HG03354 (cell line): ENCODE measurements around the gene CRYBG3.
"Not testable (repeated sequence)": the region's sequence is repeated elsewhere in the genome, so short reads cannot be mapped to it uniquely, and the experiment has no call there.

ENCODE experiments used
- ATAC-seq: cut with Tn5 transposase; IDR thresholded peaks from one replicate; pipeline ENCODE4 v1.9.1; 2021; ENCODE audit warnings: mild to moderate bottlenecking; ENCODE audit not compliant: unreplicated experiment, poor library complexity, severe bottlenecking

The CRYBG3 gene

GRCh38 chr3:97833184-97833583 lies 11.4 kb downstream of the CRYBG3 start:
- not testable (repeated sequence) for ATAC-seq

GRCh38 chr3:97835761-97836160 lies 13.9 kb downstream of the CRYBG3 start:
- ATAC-seq = no peak

GRCh38 chr3:97838393-97838792 lies 16.6 kb downstream of the CRYBG3 start:
- no peak for ATAC-seq

GRCh38 chr3:97839944-97840343 lies 18.1 kb downstream of the CRYBG3 start:
- ATAC-seq = no peak

- no peak for ATAC-seq
Measured at GRCh38 chr3:97841304-97841703, 19.5 kb downstream of the CRYBG3 start.

GRCh38 chr3:97841956-97842355 lies 20.1 kb downstream of the CRYBG3 start:
- no peak for ATAC-seq

GRCh38 chr3:97848779-97849178 lies 27.0 kb downstream of the CRYBG3 start:
- no peak for ATAC-seq

GRCh38 chr3:97857401-97857800 lies 35.6 kb downstream of the CRYBG3 start:
- no peak for ATAC-seq

GRCh38 chr3:97860364-97860763 lies 38.6 kb downstream of the CRYBG3 start:
- no peak for ATAC-seq

- no peak for ATAC-seq
Measured at GRCh38 chr3:97862582-97862981, 40.8 kb downstream of the CRYBG3 start.

GRCh38 chr3:97863031-97863430 lies 41.2 kb downstream of the CRYBG3 start:
- no peak for ATAC-seq

GRCh38 chr3:97863775-97864174 lies 42.0 kb downstream of the CRYBG3 start:
- no peak for ATAC-seq

- ATAC-seq = no peak
Measured at GRCh38 chr3:97871186-97871585, 49.4 kb downstream of the CRYBG3 start.

- no peak for ATAC-seq
Measured at GRCh38 chr3:97871801-97872524, 50.2 kb downstream of the CRYBG3 start.

- ATAC-seq = no peak
Measured at GRCh38 chr3:97872525-97873042, 50.8 kb downstream of the CRYBG3 start.

GRCh38 chr3:97880267-97880666 lies 58.5 kb downstream of the CRYBG3 start:
- no peak for ATAC-seq

GRCh38 chr3:97882975-97883598 lies 61.3 kb downstream of the CRYBG3 start:
- ATAC-seq = no peak

GRCh38 chr3:97883736-97884135 lies 61.9 kb downstream of the CRYBG3 start:
- ATAC-seq = no peak

GRCh38 chr3:97884586-97885123 lies 62.8 kb downstream of the CRYBG3 start:
- ATAC-seq = no peak

- no peak for ATAC-seq
Measured at GRCh38 chr3:97885931-97886824, 64.4 kb downstream of the CRYBG3 start.
